Neural cell (in vitro differentiated cells): Measurements from ENCODE around the gene GATB. TPM values are rescaled to one million over a fixed set of nuclear protein-coding genes. Genes with fewer than 3 reads are reported as not detected.
"Not testable (repeated sequence)": the region's sequence is repeated elsewhere in the genome, so short reads cannot be mapped to it uniquely, and the experiment has no call there.

ENCODE experiments used
- H2AFZ ChIP-seq: fragments of 200-600, 300-800 bp; sonication (generic), shearing (Covaris generic); 2 replicates; pipeline ENCODE4 v1.6.0; 2014; ENCODE audit warnings: low read depth, mild to moderate bottlenecking, antibody characterized with exemption, low read length, moderate library complexity
- H3F3A ChIP-seq: fragments of 200-600 bp; shearing (Covaris generic); 2 replicates; pipeline ENCODE4 v1.6.1; 2016; ENCODE audit warnings: mild to moderate bottlenecking, moderate library complexity, mixed read lengths, antibody characterized with exemption, low read length; ENCODE audit not compliant: insufficient read depth, poor library complexity, severe bottlenecking
- H3K27ac ChIP-seq: fragments of 200-600, 300-800 bp; sonication (generic), shearing (Covaris generic); 2 replicates; pipeline ENCODE4 v1.5.1; 2014; ENCODE audit warnings: mild to moderate bottlenecking, low read length, moderate library complexity
- H3K27me3 ChIP-seq: fragments of 300-800, 200-600 bp; sonication (generic), shearing (Covaris generic); 2 replicates; pipeline ENCODE4 v1.6.0; 2014; ENCODE audit warnings: mild to moderate bottlenecking, low read depth, low read length, moderate library complexity; ENCODE audit not compliant: insufficient read depth
- H3K36me3 ChIP-seq: fragments of 300-800, 200-600 bp; sonication (generic), shearing (Covaris generic); 2 replicates; pipeline ENCODE4 v1.5.1; 2014; ENCODE audit warnings: mild to moderate bottlenecking, antibody characterized with exemption, low read length, moderate library complexity; ENCODE audit not compliant: insufficient read depth
- H3K4me2 ChIP-seq: fragments of 300-800, 200-600 bp; sonication (generic), shearing (Covaris generic); 2 replicates; pipeline ENCODE4 v1.6.0; 2014; ENCODE audit warnings: mild to moderate bottlenecking, low read length
- H3K4me3 ChIP-seq: fragments of 300-800, 200-600 bp; sonication (generic), shearing (Covaris generic); 2 replicates; pipeline ENCODE4 v1.5.1; 2014; ENCODE audit warnings: mild to moderate bottlenecking, low read length, moderate library complexity
- H3K79me2 ChIP-seq: fragments of 200-600 bp; shearing (Covaris generic); replicated peaks from 2 replicates; pipeline ENCODE4 v1.6.0; 2014; ENCODE audit warnings: mild to moderate bottlenecking, low read length, moderate library complexity; ENCODE audit not compliant: insufficient read depth
- H3K9ac ChIP-seq: fragments of 300-800, 200-600 bp; sonication (generic), shearing (Covaris generic); 2 replicates; pipeline ENCODE4 v1.6.1; 2016; ENCODE audit warnings: mild to moderate bottlenecking, low read length, mixed read lengths
- H3K9me2 ChIP-seq: fragments of 200-600 bp; shearing (Covaris generic); 2 replicates; pipeline ENCODE4 v1.6.1; 2016; ENCODE audit warnings: mild to moderate bottlenecking, low read length, mixed read lengths; ENCODE audit not compliant: insufficient read depth
- H3K9me3 ChIP-seq: fragments of 200-600, 300-800 bp; sonication (generic), shearing (Covaris generic); 2 replicates; pipeline ENCODE4 v1.6.1; 2016; ENCODE audit warnings: mild to moderate bottlenecking, mixed run types, low read length, moderate library complexity, mixed read lengths
- H4K20me1 ChIP-seq: fragments of 200-600 bp; shearing (Covaris generic); 2 replicates; pipeline ENCODE4 v1.6.1; 2016; ENCODE audit warnings: mild to moderate bottlenecking, mixed run types; ENCODE audit not compliant: insufficient read depth
- CTCF ChIP-seq: fragments of 450-650 bp; IDR thresholded peaks from 2 replicates; pipeline ENCODE4 v1.5.1; 2014; ENCODE audit warnings: antibody characterized with exemption, mild to moderate bottlenecking, moderate library complexity; ENCODE audit not compliant: poor library complexity, severe bottlenecking
- EP300 ChIP-seq: fragments of 450-650 bp; conservative IDR thresholded peaks from 2 replicates; pipeline ENCODE4 v1.6.1; 2014; ENCODE audit warnings: antibody characterized with exemption, mild to moderate bottlenecking, moderate library complexity; ENCODE audit not compliant: poor library complexity, severe bottlenecking
- EZH2 ChIP-seq: fragments of 200-600, 300-800 bp; shearing (Covaris generic), sonication (generic); IDR thresholded peaks from 2 replicates; pipeline ENCODE4 v1.6.1; 2014; ENCODE audit warnings: antibody characterized with exemption, low read length, borderline replicate concordance, mild to moderate bottlenecking; ENCODE audit not compliant: insufficient read depth, poor library complexity, severe bottlenecking
- MXI1 ChIP-seq: fragments of 450-650 bp; conservative IDR thresholded peaks from 2 replicates; pipeline ENCODE4 v1.6.1; 2014; ENCODE audit warnings: antibody characterized with exemption, mild to moderate bottlenecking; ENCODE audit not compliant: poor library complexity, severe bottlenecking
- POLR2AphosphoS5 ChIP-seq: IDR thresholded peaks from 2 replicates; pipeline ENCODE4 v1.6.1; 2012
- RAD21 ChIP-seq: fragments of 450-650 bp; conservative IDR thresholded peaks from 2 replicates; pipeline ENCODE4 v1.6.1; 2014; ENCODE audit warnings: antibody characterized with exemption, mild to moderate bottlenecking, moderate library complexity
- REST ChIP-seq: IDR thresholded peaks from 2 replicates; pipeline ENCODE4 v1.6.1; 2012; ENCODE audit warnings: borderline replicate concordance
- polyA plus RNA-seq: library from polyadenylated mRNA; depleted of rRNA; stranded (reverse); fragments of >200 nt; gene quantifications from 2 replicates; pipeline ENCODE4 v1.2.3, GENCODE V29; 2014

The GATB gene
- polyA plus RNA-seq, 1 donor from 2014 or later, result 15.3 TPM

GRCh38 chr4:151736361-151736760, 24.4 kb downstream of the GATB start:
- TF ChIP-seq EZH2, result no peak
- no peak for TF ChIP-seq POLR2AphosphoS5
- no peak for TF ChIP-seq EP300
- TF ChIP-seq REST, result no peak
- TF ChIP-seq CTCF, result no peak
- no peak for TF ChIP-seq MXI1
- H3K9me2 ChIP-seq, result no peaks in the 10 kb centered on the region
- no peak overlapping the region for H3K4me2 ChIP-seq
- H4K20me1 ChIP-seq, result no peaks in the 10 kb centered on the region
- H3K27ac ChIP-seq, result no peak overlapping the region
- no peaks in the 10 kb centered on the region for H3K36me3 ChIP-seq
- no peaks in the 10 kb centered on the region for H3F3A ChIP-seq
- H3K4me3 ChIP-seq, result no peak overlapping the region
- H2AFZ ChIP-seq, result no peak overlapping the region
- no peaks in the 10 kb centered on the region for H3K27me3 ChIP-seq
- no peaks in the 10 kb centered on the region for H3K79me2 ChIP-seq
- no peak overlapping the region for H3K9ac ChIP-seq
- no peaks in the 10 kb centered on the region for H3K9me3 ChIP-seq

- H3K27me3 ChIP-seq, H3K4me3 ChIP-seq, H3K9ac ChIP-seq, H3K9me2 ChIP-seq, H3K27ac ChIP-seq, H3K79me2 ChIP-seq, H4K20me1 ChIP-seq, H3F3A ChIP-seq, H3K4me2 ChIP-seq, H3K36me3 ChIP-seq, H3K9me3 ChIP-seq, H2AFZ ChIP-seq: not testable (repeated sequence)
These were observed 29.1 kb downstream of the GATB start for GRCh38 chr4:151731670-151732069.

- H3K79me2 ChIP-seq, result no peaks in the 10 kb centered on the region
- H3K27ac ChIP-seq, result no peak overlapping the region
- H3K9ac ChIP-seq, result no peak overlapping the region
- no peak overlapping the region for H2AFZ ChIP-seq
- H3K9me3 ChIP-seq, result no peaks in the 10 kb centered on the region
- no peak overlapping the region for H3K4me2 ChIP-seq
- no peaks in the 10 kb centered on the region for H3K36me3 ChIP-seq
- no peaks in the 10 kb centered on the region for H3K9me2 ChIP-seq
- no peak overlapping the region for H3K4me3 ChIP-seq
- H3F3A ChIP-seq, result no peaks in the 10 kb centered on the region
- no peaks in the 10 kb centered on the region for H4K20me1 ChIP-seq
- no peaks in the 10 kb centered on the region for H3K27me3 ChIP-seq
- TF ChIP-seq POLR2AphosphoS5, result no peak
- no peak for TF ChIP-seq EP300
- no peak for TF ChIP-seq RAD21
- TF ChIP-seq REST, result no peak
- TF ChIP-seq MXI1, result no peak
- TF ChIP-seq CTCF, result no peak
These were observed 30.9 kb downstream of the GATB start for GRCh38 chr4:151729731-151730559.
